K562 (cell line): ENCODE data around the gene BUB3. TPM values are rescaled to one million over a fixed set of nuclear protein-coding genes. Genes with fewer than 3 reads are reported as not detected.

Experiments used
- BACH1 ChIP-seq: fragments of 200-800 bp; sonication (Bioruptor generic); IDR thresholded peaks from 2 replicates; pipeline ENCODE4 v1.6.1; 2016; ENCODE audit warnings: missing genetic modification characterization, missing compliant biosample characterization
- BDP1 ChIP-seq: IDR thresholded peaks from 3 replicates; pipeline ENCODE4 v1.6.1; 2011; ENCODE audit not compliant: insufficient read length, insufficient read depth
- C11orf30 ChIP-seq: fragments of 450-650 bp; IDR thresholded peaks from 2 replicates; pipeline ENCODE4 v1.6.1; 2016; ENCODE audit warnings: low read depth, mild to moderate bottlenecking
- CBX8 ChIP-seq: fragments of 200-600 bp; sonication (generic); IDR thresholded peaks from 2 replicates; pipeline ENCODE4 v1.6.1; 2012; ENCODE audit warnings: borderline replicate concordance, mixed run types, low read depth, mild to moderate bottlenecking, moderate library complexity, mixed read lengths, low read length, control low read depth, inconsistent platforms; ENCODE audit not compliant: poor library complexity, severe bottlenecking; ENCODE audit errors: extremely low read depth
- CEBPG ChIP-seq, 3 experiments: fragments of 200-800 bp in 1 of 3; sonication (Bioruptor generic) in 1 of 3; sonication (generic) in 1 of 3; formaldehyde crosslinking in 1 of 3; IDR thresholded peaks in 2 of 3; conservative IDR thresholded peaks in 1 of 3; 2 replicates each; pipeline versions ENCODE4 v1.6.1 to v1.8.0; 2016 to 2022; ENCODE audit warnings: missing compliant biosample characterization in 2 of 3, missing genetic modification characterization in 2 of 3, mild to moderate bottlenecking in 1 of 3, missing genetic modification reagents in 1 of 3
- DLX4 ChIP-seq: fragments of 250-450 bp; sonication (Bioruptor Pico); IDR thresholded peaks from 2 replicates; pipeline ENCODE4 v1.6.1; 2021; ENCODE audit warnings: mild to moderate bottlenecking
- EP400 ChIP-seq: fragments of 450-650 bp; IDR thresholded peaks from 2 replicates; pipeline ENCODE4 v1.6.1; 2017; ENCODE audit warnings: antibody characterized with exemption, mild to moderate bottlenecking, moderate library complexity
- FOS ChIP-seq: IDR thresholded peaks from 3 replicates; pipeline ENCODE4 v1.6.1; 2011; ENCODE audit not compliant: insufficient read length; ENCODE audit errors: extremely low read depth
- FOSL1 ChIP-seq: fragments of 200-800 bp; sonication (Bioruptor generic); conservative IDR thresholded peaks from 2 replicates; pipeline ENCODE4 v1.6.1; 2016; ENCODE audit warnings: missing genetic modification characterization, missing compliant biosample characterization
- JUN ChIP-seq, 2 experiments: sonication (generic) in 1 of 2; formaldehyde crosslinking in 1 of 2; IDR thresholded peaks; 2 replicates each; pipeline versions ENCODE4 v1.6.1 to v1.8.0; 2012 to 2022; ENCODE audit warnings: borderline replicate concordance in 2 of 2, mild to moderate bottlenecking in 2 of 2, improper control_type of control experiment in 1 of 2, low read depth in 1 of 2, low read length in 1 of 2, missing genetic modification reagents in 1 of 2
- KDM2B ChIP-seq: fragments of 250-450 bp; sonication (Bioruptor Pico); IDR thresholded peaks from 2 replicates; pipeline ENCODE4 v1.8.0; 2021; ENCODE audit warnings: mild to moderate bottlenecking, moderate library complexity
- MAFK ChIP-seq: IDR thresholded peaks from 2 replicates; pipeline ENCODE4 v1.6.1; 2011; ENCODE audit warnings: low read length, improper control_type of control experiment
- MAX ChIP-seq: sonication (generic); formaldehyde crosslinking; IDR thresholded peaks from 2 replicates; pipeline ENCODE4 v1.9.0; 2022; ENCODE audit warnings: mild to moderate bottlenecking, missing genetic modification reagents
- MEF2A ChIP-seq: IDR thresholded peaks from 2 replicates; pipeline ENCODE4 v1.6.1; 2011; ENCODE audit warnings: low read depth, mild to moderate bottlenecking, low read length, moderate library complexity; ENCODE audit not compliant: control insufficient read depth
- NCOR1 ChIP-seq: fragments of 450-650 bp; IDR thresholded peaks from 2 replicates; pipeline ENCODE4 v1.6.1; 2016; ENCODE audit warnings: mild to moderate bottlenecking, moderate library complexity
- NFE2 ChIP-seq: IDR thresholded peaks from 2 replicates; pipeline ENCODE4 v1.6.1; 2014; ENCODE audit warnings: antibody characterized with exemption, low read depth
- POLR3A ChIP-seq: IDR thresholded peaks from 2 replicates; pipeline ENCODE4 v1.6.1; 2011; ENCODE audit warnings: borderline replicate concordance, mild to moderate bottlenecking, moderate library complexity; ENCODE audit not compliant: insufficient read length, insufficient read depth; ENCODE audit errors: extremely low read depth
- SFPQ ChIP-seq: fragments of 200-400 bp; formaldehyde crosslinking; IDR thresholded peaks from 2 replicates; pipeline ENCODE4 v1.6.1; 2017; ENCODE audit warnings: mild to moderate bottlenecking, low read depth, low read length, moderate library complexity
- TRIM24 ChIP-seq, 2 experiments: fragments of 450-650 bp; IDR thresholded peaks; 2 replicates each; pipeline ENCODE4 v1.6.1; 2016
- ZNF197 ChIP-seq: fragments of 200-800 bp; sonication (Bioruptor generic); IDR thresholded peaks from 2 replicates; pipeline ENCODE4 v1.6.1; 2016; ENCODE audit warnings: low read depth, missing genetic modification characterization, missing compliant biosample characterization
- ZNF280A ChIP-seq: fragments of 450-650 bp; IDR thresholded peaks from 2 replicates; pipeline ENCODE4 v1.6.1; 2018; ENCODE audit warnings: mild to moderate bottlenecking, low read depth; ENCODE audit not compliant: partially characterized antibody
- ZNF354B ChIP-seq: fragments of 250-450 bp; sonication (Bioruptor Pico); IDR thresholded peaks from 2 replicates; pipeline ENCODE4 v1.4.0; 2020
- ZNF511 ChIP-seq: sonication (generic); formaldehyde crosslinking; IDR thresholded peaks from 2 replicates; pipeline ENCODE4 v1.8.0; 2022; ENCODE audit warnings: mild to moderate bottlenecking, missing genetic modification reagents
- polyA plus RNA-seq, 8 experiments: library from polyadenylated mRNA; depleted of rRNA in 4 of 8; stranded (reverse) in 5 of 8; unstranded in 3 of 8; fragments of >200 nt; fragmentation: Nextera tagmentation in 2 of 8; fragmentation: Illumina TruSeq in 1 of 8; extraction: Ambion mirVana in 2 of 8; extraction: Trizol in 1 of 8; gene quantifications; 2 replicates each; pipeline versions ENCODE4 v1.2.1 to v1.2.3, GENCODE V29; 2011 to 2014; ENCODE audit warnings: inconsistent platforms in 1 of 8, missing spikeins in 1 of 8
- total RNA-seq, 7 experiments: library from RNA; depleted of rRNA in 6 of 7; stranded (reverse); fragments of >200 nt in 6 of 7; fragmentation: Illumina TruSeq in 2 of 7; extraction: Trizol in 2 of 7; gene quantifications; 2 replicates each; pipeline versions ENCODE4 v1.2.1 to v1.2.3, GENCODE V29; 2011 to 2021; ENCODE audit warnings: low replicate concordance in 1 of 7

BUB3 gene
- total and polyA plus RNA-seq, 9 of the 15 experiments (the other 6 are each of a cell fraction or from before 2014, with no cell fraction given), result 167 to 761 (median 225) TPM

GRCh38 chr10:123129618-123130271, 24.5 kb upstream of the BUB3 start (continued):
- no peak for TF ChIP-seq ZNF511 (CRISPR knock-in tag)
- no peak for TF ChIP-seq DLX4
- no peak for TF ChIP-seq NCOR1
- TF ChIP-seq EP400, result no peak
- TF ChIP-seq FOSL1 (tag), result peak; percentile 44; the same call in 1 of the 2 replicates
- no peak for TF ChIP-seq NFE2
- no peak for TF ChIP-seq ZNF280A
- no peak for TF ChIP-seq POLR3A
- TF ChIP-seq ZNF197 (CRISPR knock-in tag), result no peak
- peak; percentile 56; the same call in 1 of the 2 replicates for TF ChIP-seq C11orf30
- TF ChIP-seq BDP1, result no peak
- peak; percentile 18; the same call in 1 of the 2 replicates for TF ChIP-seq MAFK
- TF ChIP-seq MAX, result no peak
- TF ChIP-seq KDM2B (CRISPR knock-in tag), result no peak
- TF ChIP-seq FOS, result no peak
- TF ChIP-seq TRIM24 (IDR thresholded peaks at IDR 0.05), result no peak
- no peak for TF ChIP-seq CEBPG (CRISPR knock-in tag; IDR thresholded peaks at IDR 0.05)
- peak; percentile 18 to 43; a peak in 2 of 4 replicates for TF ChIP-seq CEBPG (tag; conservative IDR thresholded peaks at IDR 0.05 in 1 of 2, IDR thresholded peaks at IDR 0.05 in 1 of 2)
- no peak for TF ChIP-seq BACH1 (tag)
- no peak for TF ChIP-seq JUN (IDR thresholded peaks at IDR 0.05; ENCODE audit: borderline replicate concordance, low read depth, low read length)
- TF ChIP-seq JUN (CRISPR knock-in tag; IDR thresholded peaks at IDR 0.05; ENCODE audit: borderline replicate concordance), result no peak
- TF ChIP-seq CBX8, result no peak
- TF ChIP-seq ZNF354B (CRISPR knock-in tag), result no peak
- no peak for TF ChIP-seq SFPQ
- TF ChIP-seq MEF2A, result no peak
